Panc1 (cell line): Measurements from ENCODE around the gene SLC25A13.

Experiments
- POLR2AphosphoS5 ChIP-seq: IDR thresholded peaks from 2 replicates; pipeline ENCODE4 v1.6.1; 2012; ENCODE audit warnings: mild to moderate bottlenecking, low read depth, low read length, moderate library complexity
- TCF7L2 ChIP-seq: IDR thresholded peaks from 2 replicates; pipeline ENCODE4 v1.6.1; 2011; ENCODE audit warnings: mild to moderate bottlenecking, low read depth, low read length, inconsistent platforms
- TF ChIP-seq, protein P1 (sequence below): fragments of 450-650 bp; IDR thresholded peaks from 2 replicates; pipeline ENCODE4 v1.5.1; 2017; ENCODE audit warnings: mild to moderate bottlenecking

DNA sequence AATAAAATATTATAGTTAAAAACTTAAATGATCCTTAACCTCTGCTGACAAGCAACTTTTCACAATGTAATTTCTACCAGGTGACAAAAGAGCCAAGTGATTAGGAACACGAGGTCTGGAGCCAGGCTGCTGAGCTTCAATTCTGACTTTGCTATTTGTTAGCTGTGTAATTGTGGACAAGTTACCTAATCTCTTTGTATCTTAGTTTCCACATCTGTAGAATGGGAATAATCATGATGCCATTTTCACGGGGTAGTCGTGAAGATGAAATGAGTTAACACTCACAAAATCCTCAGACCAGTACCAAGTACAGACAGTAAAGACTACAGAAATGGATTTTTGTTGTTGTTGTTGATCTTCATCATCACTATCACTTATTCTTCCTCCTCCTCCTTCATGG lies 144.5 kb downstream of the SLC25A13 start:
- TF ChIP-seq, protein P1, sequence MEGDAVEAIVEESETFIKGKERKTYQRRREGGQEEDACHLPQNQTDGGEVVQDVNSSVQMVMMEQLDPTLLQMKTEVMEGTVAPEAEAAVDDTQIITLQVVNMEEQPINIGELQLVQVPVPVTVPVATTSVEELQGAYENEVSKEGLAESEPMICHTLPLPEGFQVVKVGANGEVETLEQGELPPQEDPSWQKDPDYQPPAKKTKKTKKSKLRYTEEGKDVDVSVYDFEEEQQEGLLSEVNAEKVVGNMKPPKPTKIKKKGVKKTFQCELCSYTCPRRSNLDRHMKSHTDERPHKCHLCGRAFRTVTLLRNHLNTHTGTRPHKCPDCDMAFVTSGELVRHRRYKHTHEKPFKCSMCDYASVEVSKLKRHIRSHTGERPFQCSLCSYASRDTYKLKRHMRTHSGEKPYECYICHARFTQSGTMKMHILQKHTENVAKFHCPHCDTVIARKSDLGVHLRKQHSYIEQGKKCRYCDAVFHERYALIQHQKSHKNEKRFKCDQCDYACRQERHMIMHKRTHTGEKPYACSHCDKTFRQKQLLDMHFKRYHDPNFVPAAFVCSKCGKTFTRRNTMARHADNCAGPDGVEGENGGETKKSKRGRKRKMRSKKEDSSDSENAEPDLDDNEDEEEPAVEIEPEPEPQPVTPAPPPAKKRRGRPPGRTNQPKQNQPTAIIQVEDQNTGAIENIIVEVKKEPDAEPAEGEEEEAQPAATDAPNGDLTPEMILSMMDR: no peak
- TF ChIP-seq TCF7L2 (no peak), POLR2AphosphoS5 (no peak)
